Measurements from ENCODE around the gene TMEM97.
A peak's percentile ranks its signal among the peaks of the same experiment; 100 is the strongest.

Gene TMEM97

DNA sequence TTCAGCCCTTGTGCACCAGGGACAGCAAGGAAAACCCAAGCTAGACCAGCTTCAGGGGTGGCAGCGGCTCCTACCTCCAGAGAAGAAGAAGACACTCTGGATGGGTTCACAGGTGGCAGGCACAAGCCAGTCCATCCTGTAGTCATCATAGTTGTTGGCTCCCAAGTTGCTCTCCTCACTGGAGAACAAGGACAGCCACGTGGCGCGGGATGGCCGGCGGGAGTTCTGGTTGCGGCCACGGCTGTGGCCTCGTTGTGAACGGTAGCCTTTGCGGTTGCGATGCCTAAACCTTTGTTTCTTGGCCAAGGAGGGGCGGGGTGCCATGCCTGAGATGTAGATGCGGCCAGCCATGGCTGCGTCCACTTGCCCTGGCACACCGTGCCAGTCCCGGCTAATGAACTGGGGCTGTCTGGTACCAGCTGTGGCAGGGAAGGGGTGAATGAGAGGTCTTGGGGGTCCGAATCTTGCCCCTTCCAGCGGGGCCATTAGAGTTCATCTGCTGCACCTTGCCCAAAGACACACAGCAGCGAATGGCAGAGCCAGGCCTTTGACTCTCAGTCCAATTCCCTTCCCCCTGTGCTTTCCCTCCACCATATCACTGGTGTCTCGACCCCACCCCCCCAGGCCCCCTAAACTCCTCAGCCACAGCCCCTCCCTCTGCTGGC is 48.8 kb downstream of the TMEM97 start:
- no peak for DNase-seq

GRCh38 chr17:28368306-28368831 is 49.4 kb downstream of the TMEM97 start:
- no peak for DNase-seq

DNA sequence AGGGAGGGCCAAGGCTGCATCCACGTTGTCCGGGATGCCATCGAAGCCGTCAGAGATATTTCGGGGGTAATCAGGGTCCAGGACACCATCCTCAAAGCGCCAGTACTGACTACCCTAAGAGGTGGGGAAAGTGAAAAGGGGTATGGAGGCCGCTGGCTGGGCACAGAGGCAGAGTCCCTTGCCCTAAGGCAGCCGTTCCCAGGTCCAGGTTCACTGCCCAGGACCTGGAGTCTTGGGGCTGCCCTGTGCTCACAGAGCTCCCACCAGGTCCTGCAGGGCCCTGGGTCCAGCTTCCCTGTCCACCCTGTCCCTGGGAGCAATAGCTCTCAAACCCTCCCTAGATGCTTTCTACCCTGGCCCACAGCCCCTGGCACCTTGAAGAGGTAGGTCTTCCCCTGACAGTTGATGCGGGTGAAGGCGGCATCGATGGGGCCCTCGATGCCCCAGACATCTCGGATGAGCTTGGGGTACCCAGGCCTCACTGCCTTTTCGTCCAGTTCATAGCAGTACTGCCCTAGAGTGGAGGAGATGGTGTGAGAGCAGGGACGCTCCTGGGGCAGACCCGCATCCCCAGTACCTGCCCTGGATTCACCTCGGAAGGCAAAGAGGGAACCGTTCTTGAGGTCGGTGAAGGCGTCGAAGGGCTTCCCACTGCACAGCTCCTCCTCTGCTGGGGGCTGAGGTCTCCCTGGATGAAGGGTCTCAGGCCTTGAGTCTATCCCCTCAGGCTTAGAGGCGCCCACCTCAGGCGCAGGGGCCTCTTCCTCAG is 50.1 kb downstream of the TMEM97 start:
- no peak for DNase-seq

DNA sequence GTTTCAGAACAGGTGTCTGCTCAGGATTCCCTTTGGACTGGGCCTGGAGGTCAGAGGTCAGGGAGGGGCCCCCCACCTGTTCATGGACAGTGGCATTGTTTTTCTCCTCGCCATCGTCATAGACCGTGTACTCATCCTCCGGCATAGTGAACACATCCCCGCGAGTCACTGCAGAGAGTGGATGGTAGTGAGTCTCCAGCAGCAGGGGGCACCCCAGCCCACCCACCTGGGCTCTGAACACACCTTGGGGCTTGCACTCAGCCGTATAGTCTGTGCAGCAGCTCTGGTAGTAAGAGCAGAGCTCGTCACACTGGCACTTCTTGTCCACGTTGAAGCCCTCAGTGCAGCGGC is 50.7 kb downstream of the TMEM97 start:
- peak in 1 of 2 donors; percentile 5 for DNase-seq

- no peak for DNase-seq
Measured at GRCh38 chr17:28370035-28370743, 51.2 kb downstream of the TMEM97 start, which contains the start of gene VTN. Gene VTN (minus strand): TSS chr17:28370307. CDS start chr17:28370203, 104 bp downstream.

- no peak for DNase-seq
Measured at GRCh38 chr17:28370744-28371103, 51.7 kb downstream of the TMEM97 start.

DNA sequence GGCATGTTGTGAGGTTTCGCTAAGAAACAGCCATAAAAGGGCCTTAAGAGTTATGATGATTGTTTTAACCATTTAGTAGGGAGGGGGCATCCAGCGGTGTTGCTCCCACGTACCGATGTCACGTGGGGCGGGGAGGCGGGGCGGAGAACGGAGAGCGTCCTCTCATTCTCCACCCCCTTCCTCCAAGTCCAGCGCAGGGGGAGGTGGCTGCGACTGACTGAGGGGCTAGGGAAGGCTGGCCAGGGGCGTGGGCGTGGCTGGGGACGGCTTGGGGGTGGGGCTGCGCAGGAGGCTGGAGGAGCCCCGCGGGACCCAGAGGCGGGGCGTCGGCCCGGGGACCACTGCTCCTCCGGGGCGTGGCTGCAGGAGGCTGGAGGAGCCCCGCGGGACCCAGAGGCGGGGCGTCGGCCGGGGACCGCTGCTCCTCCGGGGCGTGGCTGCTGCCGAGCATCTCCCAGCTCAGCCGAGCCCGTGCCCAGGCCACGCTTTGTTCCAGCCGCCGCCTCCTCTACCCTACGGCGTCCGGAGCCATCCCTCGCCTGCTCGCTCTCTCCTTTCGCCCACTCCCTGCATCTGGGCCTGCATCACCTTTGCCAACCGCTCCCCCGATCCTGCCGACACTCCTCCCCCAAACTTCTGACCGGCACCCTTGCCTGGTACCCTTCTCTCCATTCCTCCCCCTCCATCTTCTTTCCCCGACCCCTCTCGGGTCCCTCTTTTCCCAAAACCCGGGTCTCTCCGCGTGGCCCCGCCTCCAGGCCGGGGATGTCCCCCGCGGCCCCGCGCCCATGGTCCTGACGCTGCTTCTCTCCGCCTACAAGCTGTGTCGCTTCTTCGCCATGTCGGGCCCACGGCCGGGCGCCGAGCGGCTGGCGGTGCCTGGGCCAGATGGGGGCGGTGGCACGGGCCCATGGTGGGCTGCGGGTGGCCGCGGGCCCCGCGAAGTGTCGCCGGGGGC is 52.5 kb downstream of the TMEM97 start, which contains the start of gene SARM1:
TSS of gene SARM1 (plus strand) at position 450 of the 958 bp plus-strand sequence. CDS start at position 789, 339 bp downstream.
- DNase-seq, result peak; percentile 89 to 90

GRCh38 chr17:28372203-28372944 is 53.4 kb downstream of the TMEM97 start:
- no peak for DNase-seq

GRCh38 chr17:28372945-28373274 is 53.9 kb downstream of the TMEM97 start:
- DNase-seq, result no peak

All from CD4-positive, alpha-beta T cell treated with Interleukin-1 beta for 1 hour (primary cell).